HCT116 (cell line): ENCODE measurements around the gene EFCAB5. TPM values are rescaled to one million over a fixed set of nuclear protein-coding genes. Genes with fewer than 3 reads are reported as not detected.

Experiments used
- ATAC-seq: fragments of 200-7000 bp; cut with Tn5 transposase; 2 replicates; pipeline ENCODE4 v1.9.1; 2020; ENCODE audit warnings: mild to moderate bottlenecking, moderate library complexity
- BruUV-seq: library from RNA; stranded (reverse); fragments of 400-500 nt; replicated peaks from 2 replicates; lab custom pipeline; 2021; lab: Mats Ljungman, UMichigan
- CTCF ChIA-PET: fragments of 300-600 bp; sonication (Branson Sonifier 250); formaldehyde crosslinking; loops from one replicate; lab custom pipeline; 2021; ENCODE audit warnings: antibody characterized with exemption; lab: Charles Lee
- POLR2A ChIA-PET: fragments of 300-600, 350-600 bp; sonication (Branson Sonifier 250); formaldehyde crosslinking; loops from one replicate; lab custom pipeline; 2021; ENCODE audit warnings: antibody characterized with exemption; lab: Charles Lee
- RAD21 ChIA-PET, 2 experiments: fragments of 300-600 bp; sonication (Branson Sonifier 250); formaldehyde crosslinking; loops; one replicate each; lab custom pipeline; 2023; ENCODE audit warnings: low total read pairs in 2 of 2; ENCODE audit not compliant: uncharacterized antibody in 2 of 2, unreplicated experiment in 2 of 2, low non-redundant PET in 1 of 2; lab: Charles Lee
- DNase-seq: peaks from one replicate; pipeline ENCODE4 v3.0.0-alpha.2; 2010; ENCODE audit warnings: low read depth, low spot score
- H2AFZ ChIP-seq: fragments of 200-600 bp; shearing (Covaris generic), sonication (generic); 2 replicates; pipeline ENCODE4 v1.6.1; 2017; ENCODE audit warnings: low read depth, mixed run types, mixed read lengths, antibody characterized with exemption, low read length; ENCODE audit not compliant: poor library complexity, severe bottlenecking
- H3K27ac ChIP-seq: 2 replicates; pipeline ENCODE4 v1.5.1; 2012; ENCODE audit warnings: low read depth, low read length
- H3K27me3 ChIP-seq: fragments of 200-600 bp; sonication (generic); 2 replicates; pipeline ENCODE4 v1.6.1; 2016; ENCODE audit warnings: mixed run types, low read length, mixed read lengths; ENCODE audit not compliant: insufficient read depth
- H3K36me3 ChIP-seq, 2 experiments: fragments of 200-500 bp in 1 of 2; fragments of 200-600 bp in 1 of 2; sonication (Bioruptor generic) in 1 of 2; sonication (generic) in 1 of 2; 2 replicates each; pipeline versions ENCODE4 v1.5.1 to v1.6.1; 2014 to 2016; ENCODE audit warnings: low read length in 2 of 2, inconsistent platforms in 1 of 2, mixed read lengths in 1 of 2, mixed run types in 1 of 2; ENCODE audit not compliant: insufficient read depth in 2 of 2, control insufficient read depth in 1 of 2
- H3K4me1 ChIP-seq, 2 experiments: fragments of 200-600 bp in 1 of 2; sonication (generic) in 1 of 2; 2 replicates each; pipeline versions ENCODE4 v1.5.1 to v1.6.1; 2012 to 2017; ENCODE audit warnings: low read length in 2 of 2, inconsistent platforms in 1 of 2, mild to moderate bottlenecking in 1 of 2, mixed read lengths in 1 of 2, mixed run types in 1 of 2, moderate library complexity in 1 of 2; ENCODE audit not compliant: insufficient read depth in 2 of 2, control insufficient read depth in 1 of 2
- H3K4me2 ChIP-seq: fragments of 200-600 bp; sonication (generic); 2 replicates; pipeline ENCODE4 v1.6.1; 2017; ENCODE audit warnings: mixed run types, low read length, mixed read lengths
- H3K4me3 ChIP-seq, 2 experiments: fragments of 200-600 bp in 1 of 2; sonication (generic) in 1 of 2; replicated peaks in 1 of 2; 2 replicates each; pipeline ENCODE4 v1.5.1; 2011 to 2016; ENCODE audit warnings: low read length in 2 of 2, control low read depth in 1 of 2, low read depth in 1 of 2, mild to moderate bottlenecking in 1 of 2, mixed read lengths in 1 of 2, mixed run types in 1 of 2
- H3K79me2 ChIP-seq: fragments of 200-600 bp; sonication (generic); 2 replicates; pipeline ENCODE4 v1.6.1; 2017; ENCODE audit warnings: mild to moderate bottlenecking, mixed run types, low read length, moderate library complexity, mixed read lengths; ENCODE audit not compliant: insufficient read depth
- H3K9ac ChIP-seq: fragments of 200-600 bp; sonication (generic); 2 replicates; pipeline ENCODE4 v1.6.1; 2016; ENCODE audit warnings: low read length, mixed read lengths
- H3K9me2 ChIP-seq: fragments of 200-600 bp; sonication (generic), shearing (Covaris generic); 2 replicates; pipeline ENCODE4 v1.6.1; 2017; ENCODE audit warnings: mixed run types, mild to moderate bottlenecking, moderate library complexity; ENCODE audit not compliant: insufficient read depth
- H3K9me3 ChIP-seq, 2 experiments: fragments of 200-500 bp in 1 of 2; fragments of 200-600 bp in 1 of 2; sonication (Bioruptor generic) in 1 of 2; sonication (generic) in 1 of 2; 2 replicates each; pipeline ENCODE4 v1.6.1; 2014 to 2017; ENCODE audit warnings: low read length in 2 of 2, mixed read lengths in 2 of 2, inconsistent platforms in 1 of 2, low read depth in 1 of 2, mild to moderate bottlenecking in 1 of 2, mixed run types in 1 of 2, moderate library complexity in 1 of 2; ENCODE audit not compliant: control insufficient read depth in 1 of 2, insufficient read depth in 1 of 2
- H4K20me1 ChIP-seq: fragments of 200-600 bp; sonication (generic), shearing (Covaris generic); 2 replicates; pipeline ENCODE4 v1.6.1; 2017; ENCODE audit warnings: mixed run types, mild to moderate bottlenecking, moderate library complexity; ENCODE audit not compliant: insufficient read depth
- ATF3 ChIP-seq: IDR thresholded peaks from 2 replicates; pipeline ENCODE4 v1.6.1; 2012
- CBX3 ChIP-seq: IDR thresholded peaks from 2 replicates; pipeline ENCODE4 v1.6.1; 2012; ENCODE audit warnings: low read depth
- CEBPB ChIP-seq: IDR thresholded peaks from 2 replicates; pipeline ENCODE4 v1.6.1; 2012; ENCODE audit warnings: low read depth
- CTCF ChIP-seq, 3 experiments: fragments of 200-600 bp in 1 of 3; sonication (generic) in 1 of 3; IDR thresholded peaks in 2 of 3; conservative IDR thresholded peaks in 1 of 3; 2 replicates each; pipeline ENCODE4 v1.5.1; 2012 to 2017; ENCODE audit warnings: low read depth in 2 of 3, low read length in 2 of 3, antibody characterized with exemption in 1 of 3, borderline replicate concordance in 1 of 3, control low read depth in 1 of 3, mild to moderate bottlenecking in 1 of 3, mixed read lengths in 1 of 3, mixed run types in 1 of 3, moderate library complexity in 1 of 3; ENCODE audit not compliant: insufficient read depth in 1 of 3
- EGR1 ChIP-seq: IDR thresholded peaks from 2 replicates; pipeline ENCODE4 v1.6.1; 2012; ENCODE audit warnings: low read depth
- EZH2phosphoT487 ChIP-seq: fragments of 200-600 bp; IDR thresholded peaks from 2 replicates; pipeline ENCODE4 v1.6.1; 2018; ENCODE audit warnings: antibody characterized with exemption, borderline replicate concordance
- FOSL1 ChIP-seq: IDR thresholded peaks from 2 replicates; pipeline ENCODE4 v1.6.1; 2012; ENCODE audit warnings: low read depth
- JUND ChIP-seq: IDR thresholded peaks from 2 replicates; pipeline ENCODE4 v1.6.1; 2012
- SP1 ChIP-seq: IDR thresholded peaks from 2 replicates; pipeline ENCODE4 v1.6.1; 2012; ENCODE audit warnings: low read depth
- SRF ChIP-seq: IDR thresholded peaks from 2 replicates; pipeline ENCODE4 v1.6.1; 2012; ENCODE audit warnings: low read depth
- ZBTB33 ChIP-seq: IDR thresholded peaks from 2 replicates; pipeline ENCODE4 v1.6.1; 2011; ENCODE audit warnings: mild to moderate bottlenecking, low read length, moderate library complexity; ENCODE audit not compliant: insufficient replicate concordance; ENCODE audit errors: extremely low read depth
- ZFX ChIP-seq: fragments of 450-650 bp; IDR thresholded peaks from 2 replicates; pipeline ENCODE4 v1.6.1; 2017
- ZNF274 ChIP-seq: fragments of 200-500 bp; sonication (Bioruptor generic); IDR thresholded peaks from 2 replicates; pipeline ENCODE4 v1.6.1; 2014; ENCODE audit warnings: mild to moderate bottlenecking, low read depth, low read length, inconsistent platforms
- intact Hi-C: fragments of 100-400 bp; cut with micrococcal nuclease; formaldehyde crosslinking; loops from 2 replicates; pipeline ENCODE4 v1.10.0; 2022
- total RNA-seq: library from RNA; stranded (reverse); gene quantifications from one replicate; pipeline ENCODE4 v1.2.1, GENCODE V29; 2021; ENCODE audit not compliant: unreplicated experiment
- TF ChIP-seq, protein P1 (sequence below): IDR thresholded peaks from 2 replicates; pipeline ENCODE4 v1.6.1; 2012
- TF ChIP-seq, protein P2 (sequence below): IDR thresholded peaks from 2 replicates; pipeline ENCODE4 v1.6.1; 2012; ENCODE audit warnings: low read depth

Gene EFCAB5
- total RNA-seq, 1 experiment from 2014 or later, result 0.17 TPM

- TF ChIP-seq ZBTB33 (no peak), ZNF274 (no peak), EGR1 (no peak), ATF3 (no peak), CBX3 (no peak), CTCF (IDR thresholded peaks at IDR 0.05 in 2 of 3, conservative IDR thresholded peaks at IDR 0.05 in 1 of 3; ENCODE audit: borderline replicate concordance in 1 of 3, insufficient read depth in 1 of 3, low read depth in 2 of 3, low read length in 2 of 3) (no peak)
Observed at GRCh38 chr17:30151471-30151870, 210.0 kb downstream of the EFCAB5 start (continued).

GRCh38 chr17:30153463-30153862 is 212.0 kb downstream of the EFCAB5 start:
- intact Hi-C loops, result no loop called here
- Histone ChIP-seq H3K9me2 (no peaks in the 10 kb centered on the region), H3K27ac (no peak overlapping the region), H4K20me1 (peaks cover 7% of the 10 kb centered on the region), H3K9ac (no peak overlapping the region), H3K36me3 (peaks cover 6 to 13% of the 10 kb centered on the region in 2 experiments; a peak in 2 of 4 replicates), H3K4me1 (peaks cover 0 to under 1% of the 10 kb centered on the region in 2 experiments; a peak in 1 of 4 replicates), H3K27me3 (no peaks in the 10 kb centered on the region), H2AFZ (no peak overlapping the region), H3K9me3 (no peaks in the 10 kb centered on the region), H3K4me3 (no peak overlapping the region), H3K4me2 (no peak overlapping the region), H3K79me2 (peaks cover 99% of the 10 kb centered on the region)
- no TSS peak for BruUV-seq
- ChIA-PET RAD21 (no interaction called here), POLR2A (no interaction called here), CTCF (no interaction called here)
- no peak for DNase-seq
- no peak for ATAC-seq
- TF ChIP-seq SRF, result no peak
- TF ChIP-seq ATF3, result no peak
- TF ChIP-seq JUND, result no peak
- no peak for TF ChIP-seq EZH2phosphoT487
- TF ChIP-seq, protein P1, sequence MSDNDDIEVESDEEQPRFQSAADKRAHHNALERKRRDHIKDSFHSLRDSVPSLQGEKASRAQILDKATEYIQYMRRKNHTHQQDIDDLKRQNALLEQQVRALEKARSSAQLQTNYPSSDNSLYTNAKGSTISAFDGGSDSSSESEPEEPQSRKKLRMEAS, result no peak
- TF ChIP-seq SP1, result no peak
- TF ChIP-seq FOSL1, result no peak
- no peak for TF ChIP-seq ZFX
- TF ChIP-seq CBX3, result no peak
- no peak for TF ChIP-seq CEBPB
- TF ChIP-seq, protein P2, sequence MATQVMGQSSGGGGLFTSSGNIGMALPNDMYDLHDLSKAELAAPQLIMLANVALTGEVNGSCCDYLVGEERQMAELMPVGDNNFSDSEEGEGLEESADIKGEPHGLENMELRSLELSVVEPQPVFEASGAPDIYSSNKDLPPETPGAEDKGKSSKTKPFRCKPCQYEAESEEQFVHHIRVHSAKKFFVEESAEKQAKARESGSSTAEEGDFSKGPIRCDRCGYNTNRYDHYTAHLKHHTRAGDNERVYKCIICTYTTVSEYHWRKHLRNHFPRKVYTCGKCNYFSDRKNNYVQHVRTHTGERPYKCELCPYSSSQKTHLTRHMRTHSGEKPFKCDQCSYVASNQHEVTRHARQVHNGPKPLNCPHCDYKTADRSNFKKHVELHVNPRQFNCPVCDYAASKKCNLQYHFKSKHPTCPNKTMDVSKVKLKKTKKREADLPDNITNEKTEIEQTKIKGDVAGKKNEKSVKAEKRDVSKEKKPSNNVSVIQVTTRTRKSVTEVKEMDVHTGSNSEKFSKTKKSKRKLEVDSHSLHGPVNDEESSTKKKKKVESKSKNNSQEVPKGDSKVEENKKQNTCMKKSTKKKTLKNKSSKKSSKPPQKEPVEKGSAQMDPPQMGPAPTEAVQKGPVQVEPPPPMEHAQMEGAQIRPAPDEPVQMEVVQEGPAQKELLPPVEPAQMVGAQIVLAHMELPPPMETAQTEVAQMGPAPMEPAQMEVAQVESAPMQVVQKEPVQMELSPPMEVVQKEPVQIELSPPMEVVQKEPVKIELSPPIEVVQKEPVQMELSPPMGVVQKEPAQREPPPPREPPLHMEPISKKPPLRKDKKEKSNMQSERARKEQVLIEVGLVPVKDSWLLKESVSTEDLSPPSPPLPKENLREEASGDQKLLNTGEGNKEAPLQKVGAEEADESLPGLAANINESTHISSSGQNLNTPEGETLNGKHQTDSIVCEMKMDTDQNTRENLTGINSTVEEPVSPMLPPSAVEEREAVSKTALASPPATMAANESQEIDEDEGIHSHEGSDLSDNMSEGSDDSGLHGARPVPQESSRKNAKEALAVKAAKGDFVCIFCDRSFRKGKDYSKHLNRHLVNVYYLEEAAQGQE, result no peak
- no peak for TF ChIP-seq ZBTB33
